ENCODE measurements around the gene GRB10. TPM values are rescaled to one million over a fixed set of nuclear protein-coding genes. Genes with fewer than 3 reads are reported as not detected.

The GRB10 gene
- polyA plus RNA-seq, 2 of the 4 experiments (the other 2 are of a cell fraction), result 23.2 to 37.0 TPM

GRCh38 chr7:50685135-50686065, 97.3 kb downstream of the GRB10 start:
- Histone ChIP-seq H3K4me3 (no peak overlapping the region), H3K9me3 (no peaks in the 10 kb centered on the region), H3K4me2 (no peak overlapping the region), H3K4me1 (no peaks in the 10 kb centered on the region), H3K27ac (no peak overlapping the region)
- TF ChIP-seq KDM1A (IDR thresholded peaks at IDR 0.05; ENCODE audit: low read depth), result no peak
- no peak for TF ChIP-seq SREBF2 (IDR thresholded peaks at IDR 0.05)
- TF ChIP-seq NFE2L2 (conservative IDR thresholded peaks at IDR 0.05; ENCODE audit: low read length), result no peak
- TF ChIP-seq BCL3 (IDR thresholded peaks at IDR 0.05), result no peak
- TF ChIP-seq ZSCAN20 (CRISPR knock-in tag; IDR thresholded peaks at IDR 0.05), result no peak
- no peak for TF ChIP-seq KDM5A (IDR thresholded peaks at IDR 0.05)
- no peak for TF ChIP-seq TP53 (CRISPR knock-in tag; IDR thresholded peaks at IDR 0.05)
- no peak for TF ChIP-seq MAX (IDR thresholded peaks at IDR 0.05)
- TF ChIP-seq USF2 (IDR thresholded peaks at IDR 0.05), result no peak
- TF ChIP-seq NPAS2 (CRISPR knock-in tag; IDR thresholded peaks at IDR 0.05; ENCODE audit: borderline replicate concordance), result no peak
- no peak for TF ChIP-seq ELK1 (IDR thresholded peaks at IDR 0.05; ENCODE audit: low read depth, low read length)
- TF ChIP-seq FOSL2 (IDR thresholded peaks at IDR 0.05), result no peak
- no peak for TF ChIP-seq FOSL2 (CRISPR knock-in tag; IDR thresholded peaks at IDR 0.05)
- TF ChIP-seq CBX8 (IDR thresholded peaks at IDR 0.05), result no peak
- no peak for TF ChIP-seq RAD21 (conservative IDR thresholded peaks at IDR 0.05 in 1 of 2, IDR thresholded peaks at IDR 0.05 in 1 of 2)
- no peak for TF ChIP-seq HOXA7 (CRISPR knock-in tag; IDR thresholded peaks at IDR 0.05)
- TF ChIP-seq CHD4 (IDR thresholded peaks at IDR 0.05; ENCODE audit: borderline replicate concordance), result no peak
- ATAC-seq, result no peak
- no peak for FAIRE-seq
- POLR2A ChIA-PET, result no interaction called here
- CTCF ChIA-PET, result interaction anchor here (0.9 kb wide), 1 partner anchor 217 kb away, joined by 3 read pairs; no protein-coding TSS in a partner anchor
- DNase-seq (ENCODE audit: low read depth in 1 of 2, low spot score in 1 of 2), result no peak
- 82% methylated on average over 14 of the region's 14 CpGs for WGBS (ENCODE audit: missing lambda C conversion rate)

GRCh38 chr7:50684713-50685075, 98.0 kb downstream of the GRB10 start:
- Histone ChIP-seq H3K4me2 (no peak overlapping the region), H3K9me3 (no peaks in the 10 kb centered on the region), H3K27ac (no peak overlapping the region), H3K4me1 (peaks cover 3% of the 10 kb centered on the region; the same call in 1 of the 3 replicates), H3K4me3 (no peak overlapping the region)
- FAIRE-seq (no peak), DNase-seq (ENCODE audit: low read depth in 1 of 2, low spot score in 1 of 2) (no peak), ATAC-seq (no peak)
- WGBS (ENCODE audit: missing lambda C conversion rate), result 93% methylated on average over 4 of the region's 4 CpGs
- ChIA-PET CTCF (no interaction called here), POLR2A (no interaction called here)
- TF ChIP-seq, protein P1, sequence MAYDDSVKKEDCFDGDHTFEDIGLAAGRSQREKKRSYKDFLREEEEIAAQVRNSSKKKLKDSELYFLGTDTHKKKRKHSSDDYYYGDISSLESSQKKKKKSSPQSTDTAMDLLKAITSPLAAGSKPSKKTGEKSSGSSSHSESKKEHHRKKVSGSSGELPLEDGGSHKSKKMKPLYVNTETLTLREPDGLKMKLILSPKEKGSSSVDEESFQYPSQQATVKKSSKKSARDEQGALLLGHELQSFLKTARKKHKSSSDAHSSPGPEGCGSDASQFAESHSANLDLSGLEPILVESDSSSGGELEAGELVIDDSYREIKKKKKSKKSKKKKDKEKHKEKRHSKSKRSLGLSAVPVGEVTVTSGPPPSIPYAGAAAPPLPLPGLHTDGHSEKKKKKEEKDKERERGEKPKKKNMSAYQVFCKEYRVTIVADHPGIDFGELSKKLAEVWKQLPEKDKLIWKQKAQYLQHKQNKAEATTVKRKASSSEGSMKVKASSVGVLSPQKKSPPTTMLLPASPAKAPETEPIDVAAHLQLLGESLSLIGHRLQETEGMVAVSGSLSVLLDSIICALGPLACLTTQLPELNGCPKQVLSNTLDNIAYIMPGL (CRISPR knock-in tag; IDR thresholded peaks at IDR 0.05; ENCODE audit: borderline replicate concordance), result no peak
- TF ChIP-seq HEYL (CRISPR knock-in tag; IDR thresholded peaks at IDR 0.05) (no peak), TFCP2L1 (CRISPR knock-in tag; IDR thresholded peaks at IDR 0.05) (no peak), CEBPB (IDR thresholded peaks at IDR 0.05) (no peak), MAFK (IDR thresholded peaks at IDR 0.05; ENCODE audit: partially characterized antibody) (no peak), EHMT2 (IDR thresholded peaks at IDR 0.05; ENCODE audit: low read depth) (no peak), MAZ (IDR thresholded peaks at IDR 0.05; ENCODE audit: borderline replicate concordance, low read depth, low read length) (no peak)

All from A549 (cell line).